Gastroesophageal sphincter (tissue), 3 donors: ENCODE measurements around the gene DMBT1.

Experiments used
- CTCF ChIP-seq, 4 experiments: fragments of 200-600 bp in 2 of 4; fragments of 450-650 bp in 2 of 4; sonication (generic) in 1 of 4; IDR thresholded peaks; one replicate each; pipeline ENCODE4 v1.5.1; 2017 to 2019; ENCODE audit warnings: antibody characterized with exemption in 4 of 4, mild to moderate bottlenecking in 2 of 4, moderate library complexity in 2 of 4
- EP300 ChIP-seq: sonication (generic); formaldehyde crosslinking; IDR thresholded peaks from one replicate; pipeline ENCODE4 v1.6.1; 2017; ENCODE audit warnings: antibody characterized with exemption, mild to moderate bottlenecking
- POLR2A ChIP-seq, 2 donors: fragments of 450-650 bp; IDR thresholded peaks; one replicate each; pipeline ENCODE4 v1.6.1; 2017; ENCODE audit warnings: antibody characterized with exemption in 2 of 2, mild to moderate bottlenecking in 2 of 2, moderate library complexity in 1 of 2

- TF ChIP-seq EP300 (no peak), CTCF (IDR thresholded peaks at IDR 0.05) (no peak), POLR2A (IDR thresholded peaks at IDR 0.05) (no peak)
Observed at GRCh38 chr10:122638106-122638505, 77.6 kb downstream of the DMBT1 start.
